HG03460 (cell line): ENCODE data around the gene RBMS3.
"Not testable (repeated sequence)": the region's sequence is repeated elsewhere in the genome, so short reads cannot be mapped to it uniquely, and the experiment has no call there.

Experiments used
- ATAC-seq: cut with Tn5 transposase; IDR thresholded peaks from one replicate; pipeline ENCODE4 v1.9.1; 2021; ENCODE audit not compliant: unreplicated experiment

The RBMS3 gene

DNA sequence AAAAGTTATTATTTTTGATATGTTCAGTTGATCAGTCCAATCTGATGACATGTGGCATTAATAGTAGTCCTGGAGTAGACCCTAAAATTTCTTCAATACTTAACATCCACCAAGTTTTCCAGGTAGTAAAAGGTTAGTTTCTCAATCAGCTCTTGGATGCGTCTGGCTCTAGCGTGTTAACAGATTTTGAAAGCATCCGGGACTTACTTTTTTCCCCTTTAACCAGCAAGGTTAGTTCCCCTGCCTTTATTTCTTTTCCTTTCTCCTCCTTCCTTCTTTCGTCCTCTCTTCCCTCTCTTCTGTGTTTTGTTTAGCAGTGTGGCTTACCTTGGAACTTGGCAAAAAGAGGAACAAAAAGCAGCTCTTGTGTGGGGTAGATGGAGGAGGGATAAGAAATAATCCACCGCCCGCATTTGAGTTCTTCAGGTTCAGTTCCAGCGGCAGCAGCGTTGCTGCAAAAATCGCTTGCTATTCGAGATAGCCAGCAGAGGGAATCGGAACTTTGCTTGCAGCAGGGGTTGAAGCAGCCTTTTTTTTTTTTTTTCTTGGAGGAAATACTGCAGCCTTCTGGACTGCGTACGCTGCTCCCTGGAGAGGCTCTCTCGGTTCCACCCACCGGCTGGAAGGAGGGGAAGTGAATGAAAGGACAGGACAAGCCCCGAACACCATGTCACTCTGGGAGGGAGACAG, at the start of gene RBMS3:
Gene RBMS3 (plus strand): TSS at position 668 of the 690 bp plus-strand sequence.
- ATAC-seq: peak; percentile 34

DNA sequence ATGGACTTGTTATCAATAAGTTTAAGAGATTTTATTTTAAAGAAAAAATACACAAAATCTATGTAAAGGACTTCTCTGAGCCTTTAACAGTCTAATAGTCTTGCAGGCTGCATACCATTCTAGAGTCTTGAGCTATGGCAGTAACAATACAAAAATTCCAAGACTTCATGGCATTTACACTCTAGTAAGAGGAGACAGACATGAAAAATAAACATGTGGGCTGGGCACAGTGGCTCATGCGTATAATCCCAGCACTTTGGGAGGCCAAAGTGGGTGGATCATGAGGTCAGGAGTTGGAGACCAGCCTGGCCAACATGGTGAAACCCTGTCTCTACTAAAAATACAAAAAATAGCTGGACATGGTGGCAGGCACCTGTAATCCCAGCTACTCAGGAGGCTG, 47.7 kb upstream of the RBMS3 start:
- not testable (repeated sequence) for ATAC-seq

DNA sequence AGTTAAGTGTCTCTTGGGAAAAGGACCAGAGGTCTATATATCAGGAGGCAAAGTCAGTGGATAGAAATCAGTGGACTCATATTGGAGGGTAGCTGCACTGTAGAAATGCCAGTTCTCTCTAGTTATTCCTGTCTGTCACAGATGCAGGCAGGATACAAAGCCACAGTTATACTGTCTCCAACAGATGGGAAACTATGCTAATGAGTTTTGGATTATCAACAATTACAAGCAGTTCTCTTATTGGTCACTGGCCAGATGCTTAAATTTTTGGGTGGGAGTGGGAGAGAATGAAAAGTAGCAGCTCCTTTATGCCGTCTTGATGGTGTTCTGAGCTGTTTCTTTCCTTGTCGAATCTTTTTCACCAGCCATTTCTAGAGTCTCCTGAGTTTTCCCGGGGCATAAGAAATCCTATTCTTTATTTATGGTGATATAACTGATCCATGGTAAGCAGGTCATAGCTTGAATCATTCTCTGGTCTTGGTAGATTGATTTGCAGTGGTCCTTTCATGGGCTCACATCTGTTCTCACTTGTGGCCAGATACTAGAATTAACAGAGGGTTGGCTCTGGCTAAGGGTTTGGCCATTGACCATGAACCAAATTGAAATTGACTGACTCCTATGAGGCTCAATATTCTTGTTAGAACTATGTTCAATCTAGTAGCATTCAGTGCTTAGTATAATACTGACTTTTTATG, 44.6 kb upstream of the RBMS3 start:
- no peak for ATAC-seq

DNA sequence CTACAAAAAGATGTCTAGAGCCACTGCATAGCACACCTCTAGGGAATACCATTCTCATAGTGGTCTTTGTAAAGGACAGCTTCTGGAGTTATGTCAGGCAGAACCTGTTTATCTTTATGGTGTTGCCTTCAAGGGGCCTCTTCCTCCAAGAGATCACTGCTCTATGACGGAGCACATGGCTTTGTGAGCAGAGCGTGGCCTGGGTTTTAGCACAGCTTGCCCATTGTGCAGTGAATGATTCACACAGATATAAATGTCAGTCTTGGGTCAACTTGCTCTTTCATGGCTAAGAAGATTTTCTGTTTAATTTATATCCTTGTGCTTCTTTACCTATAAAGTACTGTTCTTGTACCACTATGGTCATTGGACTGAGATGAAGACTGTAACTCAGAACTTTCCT, 41.5 kb upstream of the RBMS3 start:
- no peak for ATAC-seq

DNA sequence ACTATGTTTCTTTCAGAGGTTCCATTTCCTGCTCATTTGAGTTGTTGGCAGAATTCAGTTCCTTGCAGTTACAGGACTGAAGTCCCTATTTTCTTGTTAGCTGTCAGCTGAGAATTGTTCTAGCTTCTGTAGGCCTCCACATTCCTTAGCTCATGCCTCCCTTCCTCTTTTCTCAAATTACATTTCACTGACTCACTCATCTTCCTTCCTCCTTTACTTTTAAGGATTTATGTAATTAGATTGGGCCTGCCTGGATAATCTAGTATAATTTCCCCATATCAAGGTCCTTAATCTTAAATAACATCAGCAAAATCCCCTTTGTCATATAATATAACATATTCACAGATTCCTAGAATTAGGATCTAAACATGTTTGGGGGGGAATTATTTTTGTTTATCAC, 40.6 kb upstream of the RBMS3 start:
- no peak for ATAC-seq

DNA sequence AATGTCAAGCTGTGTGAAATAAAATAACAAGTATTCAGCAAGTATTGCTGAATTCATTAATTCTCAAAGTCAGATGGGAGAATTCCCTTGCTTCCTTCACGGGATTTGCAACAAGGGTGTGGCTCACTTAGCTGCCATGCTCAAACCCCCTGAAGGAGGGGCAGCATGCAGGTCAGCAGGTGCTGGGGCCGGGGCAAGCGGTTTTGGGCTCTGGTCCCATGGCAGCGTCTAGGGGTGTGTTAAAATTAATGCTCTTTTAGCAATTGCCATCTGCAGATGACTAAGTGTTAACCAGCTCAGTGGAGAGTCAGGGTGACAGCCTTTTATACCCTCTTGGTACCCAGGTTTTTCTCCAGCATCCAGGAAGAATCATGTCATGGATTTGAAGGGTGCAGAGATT, 40.0 kb upstream of the RBMS3 start:
- no peak for ATAC-seq

DNA sequence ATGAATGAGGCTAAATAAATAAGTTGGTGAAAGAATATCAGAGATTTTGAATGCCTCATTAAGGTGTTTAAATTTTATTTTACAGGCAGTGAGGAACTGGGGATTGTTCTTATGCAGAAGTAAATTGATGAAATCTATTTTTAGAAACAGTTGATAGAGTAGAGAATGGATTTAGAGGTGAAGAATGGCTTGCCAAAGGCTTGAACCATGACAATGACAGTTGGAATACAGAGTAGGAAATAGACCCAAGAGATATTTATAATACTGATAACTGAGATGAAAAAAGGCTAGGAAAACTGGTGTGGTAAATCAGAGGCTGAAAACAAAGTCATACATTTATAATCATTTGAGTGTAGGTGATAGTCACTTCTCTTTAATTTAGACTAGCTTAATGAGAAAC, 39.0 kb upstream of the RBMS3 start:
- no peak for ATAC-seq

DNA sequence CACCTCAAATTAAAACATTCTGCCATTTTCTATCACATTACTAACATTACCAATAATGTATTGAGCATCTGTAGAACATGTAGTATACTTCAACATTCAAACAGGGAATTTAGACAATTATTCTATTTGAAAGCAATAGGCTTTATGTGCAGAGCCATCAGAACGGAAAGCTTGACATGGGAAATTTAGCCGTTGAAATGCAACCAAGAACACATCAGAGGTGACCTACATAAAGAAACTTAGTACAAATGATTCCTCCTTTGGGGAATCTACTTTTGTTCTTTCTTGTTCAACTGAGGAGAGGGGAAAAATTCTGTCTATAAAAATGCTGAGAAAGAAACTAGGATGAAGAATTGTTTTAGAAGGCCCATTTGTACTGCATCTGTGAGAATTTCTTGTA, 38.6 kb upstream of the RBMS3 start:
- ATAC-seq: no peak

DNA sequence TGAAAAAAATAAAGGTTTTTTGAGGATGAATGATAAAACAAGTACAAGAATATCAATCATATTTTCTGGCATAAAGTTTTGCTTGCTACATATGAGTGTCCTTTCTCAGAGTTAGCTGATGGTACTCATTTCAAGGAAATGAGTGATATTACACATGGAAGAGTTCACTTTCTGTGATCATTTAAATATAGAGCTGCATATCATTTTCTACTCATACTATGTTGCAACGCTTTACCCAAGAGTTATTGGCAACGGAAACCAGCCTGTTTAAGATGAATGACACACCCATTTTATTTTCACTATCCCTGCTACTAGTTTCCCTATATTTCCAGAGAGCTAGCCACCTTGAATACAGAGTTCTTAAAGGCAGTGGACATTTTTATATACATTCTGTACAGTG, 35.4 kb upstream of the RBMS3 start:
- no peak for ATAC-seq

DNA sequence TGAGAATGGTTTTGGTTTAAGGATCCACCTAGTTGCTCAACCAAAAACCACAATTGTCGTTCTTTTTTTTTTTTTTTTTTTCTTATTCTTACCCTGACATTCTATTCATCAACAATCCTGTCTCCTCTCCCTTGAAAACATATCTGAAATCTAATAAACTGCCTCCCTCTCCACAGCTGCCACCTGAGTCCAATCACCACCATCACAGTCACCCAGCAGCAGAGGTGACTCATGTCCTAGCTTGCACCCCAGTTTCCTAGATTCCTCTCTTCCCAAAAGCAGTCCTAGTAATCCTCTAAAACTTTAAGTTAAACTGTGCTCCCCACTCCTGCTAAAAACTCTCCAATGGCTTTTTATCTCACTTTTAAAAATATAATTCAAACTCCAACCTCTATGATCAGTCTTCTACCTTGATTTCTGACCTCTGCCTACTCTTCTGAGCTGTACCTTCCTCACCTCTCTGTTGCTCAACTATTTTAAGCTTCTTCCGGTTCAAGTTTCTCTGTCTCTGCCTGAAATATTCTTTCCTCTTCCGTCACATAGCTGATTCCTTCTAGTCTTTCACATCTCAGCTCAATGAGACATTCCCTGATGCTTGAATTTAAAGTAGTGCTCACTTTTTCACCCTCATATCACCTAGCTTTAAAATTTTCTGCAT, 33.7 kb upstream of the RBMS3 start:
- no peak for ATAC-seq

DNA sequence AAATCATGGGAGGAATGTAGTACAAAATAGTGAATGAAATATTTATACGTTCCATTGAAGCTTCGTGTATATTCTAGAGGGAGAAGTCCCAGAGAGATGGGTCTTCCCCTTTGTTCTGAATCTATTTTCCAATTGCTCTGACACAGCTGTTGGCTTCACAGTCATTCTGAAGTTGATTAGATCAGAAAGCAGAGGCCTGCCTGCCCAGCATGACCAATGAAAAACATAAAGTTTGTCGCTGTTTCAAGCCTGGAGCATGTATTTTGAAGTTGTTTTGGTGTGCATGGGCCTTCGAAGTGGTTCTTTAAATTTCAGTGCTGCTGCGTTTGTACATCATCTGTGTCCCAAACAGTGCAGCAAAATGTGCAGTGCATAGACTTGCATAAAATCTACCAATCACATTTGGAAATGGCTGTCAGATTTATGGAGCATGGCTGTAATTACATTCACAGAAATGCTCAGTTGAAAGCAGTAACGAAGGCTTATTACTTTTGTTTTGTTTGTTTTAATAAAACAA, 31.0 kb upstream of the RBMS3 start:
- ATAC-seq: no peak

DNA sequence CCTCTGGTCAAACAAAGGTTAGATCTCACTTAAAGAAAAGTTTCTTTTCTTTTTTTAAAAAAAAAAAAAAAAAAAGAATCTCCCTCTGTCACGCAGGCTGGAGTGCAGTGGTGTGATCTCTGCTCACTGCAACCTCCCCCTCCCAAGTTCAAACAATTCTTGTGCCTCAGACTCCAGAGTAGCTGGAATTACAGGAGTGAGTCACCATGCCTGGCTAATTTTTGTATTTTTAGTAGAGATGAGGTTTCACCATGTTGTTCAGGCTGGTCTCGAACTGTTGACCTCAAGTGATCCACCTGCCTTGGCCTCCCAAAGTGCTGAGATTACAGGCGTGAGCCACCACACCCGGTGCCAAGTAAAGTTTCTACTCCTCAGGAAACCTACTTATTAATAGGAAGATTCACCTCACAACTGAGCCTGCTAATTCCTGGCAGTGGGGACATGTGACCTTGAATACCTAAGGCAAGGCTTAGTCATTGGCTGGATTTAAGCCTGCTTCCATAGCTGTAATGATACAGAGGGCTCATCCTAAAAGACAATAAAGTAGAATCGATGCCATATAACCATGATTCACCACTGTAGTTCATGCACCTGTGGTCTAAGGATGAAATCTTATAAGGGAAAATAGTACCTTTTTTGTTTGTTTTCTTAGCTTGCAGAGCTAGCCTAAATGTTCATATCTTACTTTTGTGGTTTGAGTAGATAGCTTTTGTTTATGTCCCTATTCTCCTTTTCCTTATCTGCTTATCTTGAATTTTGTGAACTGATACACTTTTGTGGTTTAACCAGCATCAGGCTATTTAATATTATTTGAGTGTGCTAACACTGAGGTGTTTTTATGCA, 24.8 kb upstream of the RBMS3 start:
- ATAC-seq: no peak

DNA sequence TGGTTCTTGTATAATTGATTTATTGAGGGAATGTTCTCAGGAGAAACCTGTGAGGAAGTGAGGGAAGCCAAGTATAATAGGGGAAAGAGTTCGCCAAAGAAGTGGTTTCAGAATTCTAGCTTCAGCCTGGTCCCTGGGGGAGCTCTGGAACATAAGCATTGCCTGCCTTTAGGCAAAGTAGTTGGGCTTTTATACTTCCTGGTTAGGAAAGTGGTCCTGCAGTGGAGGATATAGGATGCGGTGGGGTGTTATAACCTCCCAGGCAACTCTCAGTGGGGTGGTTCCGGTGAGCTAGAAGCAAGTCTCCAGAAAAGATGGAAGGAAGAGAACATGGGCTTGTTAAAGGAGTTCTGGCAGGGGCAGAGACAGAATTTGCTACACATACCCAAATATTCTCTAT, 22.7 kb upstream of the RBMS3 start:
- ATAC-seq: no peak

DNA sequence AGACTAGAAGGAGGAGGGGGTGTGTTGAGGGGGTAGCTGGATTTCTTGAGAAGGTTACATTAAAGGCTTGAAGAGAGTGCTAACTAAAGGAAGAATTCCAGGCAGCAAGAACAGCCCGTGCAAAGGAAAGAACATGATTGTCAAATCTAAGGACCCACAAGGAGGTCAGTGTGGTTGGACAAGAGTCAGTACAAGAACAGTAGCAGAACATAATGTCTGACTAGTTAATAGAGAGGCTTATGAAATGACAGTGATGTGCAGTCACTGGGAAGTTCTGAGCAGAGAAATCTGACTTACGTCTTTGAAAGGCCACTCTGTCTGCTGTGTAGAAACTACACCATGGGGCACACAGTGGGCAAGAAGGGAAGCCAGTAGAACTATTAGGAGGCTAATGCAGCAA, 19.8 kb upstream of the RBMS3 start:
- ATAC-seq: no peak

DNA sequence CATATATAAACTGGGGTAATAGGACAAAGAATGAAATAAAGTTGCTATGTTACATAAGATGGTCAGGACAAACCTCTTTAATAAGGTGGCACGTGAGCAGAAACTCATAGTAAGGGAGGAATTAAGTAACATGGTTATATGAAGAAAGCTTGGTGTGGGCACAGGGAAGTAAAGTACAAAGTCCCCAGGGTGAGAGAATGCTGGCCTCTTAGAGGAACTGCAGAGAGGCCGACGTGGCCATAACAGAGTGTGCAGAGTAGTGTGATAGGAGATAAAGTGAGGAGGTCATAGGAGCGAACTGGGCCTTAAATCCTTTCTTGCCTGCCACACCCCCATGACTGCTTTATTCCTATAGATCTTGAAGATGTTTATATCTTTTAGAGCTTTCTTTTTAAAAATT, 17.4 kb upstream of the RBMS3 start:
- ATAC-seq: no peak

DNA sequence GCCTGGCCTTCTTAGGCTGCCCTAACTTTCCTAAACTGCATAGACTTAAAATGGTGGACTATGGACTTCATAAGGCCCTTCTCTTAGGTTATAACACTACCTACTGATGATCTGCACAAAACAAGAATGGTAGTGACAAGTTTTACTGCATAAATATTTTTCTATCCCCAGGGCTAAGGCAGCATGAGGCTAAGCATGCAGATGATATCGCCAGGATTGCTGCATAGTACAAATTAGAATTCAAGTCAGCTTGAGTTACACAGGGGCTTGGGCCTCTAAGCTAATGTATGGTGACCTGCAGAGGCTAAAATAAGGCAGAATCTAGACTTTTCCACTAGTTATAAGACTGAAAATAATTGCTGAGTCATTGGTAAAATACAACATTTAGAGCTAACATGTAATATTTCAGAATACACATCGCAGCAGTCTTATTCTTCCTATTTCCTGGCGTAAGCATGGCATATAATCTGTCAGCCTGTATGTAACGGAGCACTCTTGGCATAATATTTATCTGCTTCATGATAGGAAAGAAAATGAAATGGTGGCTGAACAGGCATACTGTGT, 15.3 kb upstream of the RBMS3 start:
- ATAC-seq: no peak

DNA sequence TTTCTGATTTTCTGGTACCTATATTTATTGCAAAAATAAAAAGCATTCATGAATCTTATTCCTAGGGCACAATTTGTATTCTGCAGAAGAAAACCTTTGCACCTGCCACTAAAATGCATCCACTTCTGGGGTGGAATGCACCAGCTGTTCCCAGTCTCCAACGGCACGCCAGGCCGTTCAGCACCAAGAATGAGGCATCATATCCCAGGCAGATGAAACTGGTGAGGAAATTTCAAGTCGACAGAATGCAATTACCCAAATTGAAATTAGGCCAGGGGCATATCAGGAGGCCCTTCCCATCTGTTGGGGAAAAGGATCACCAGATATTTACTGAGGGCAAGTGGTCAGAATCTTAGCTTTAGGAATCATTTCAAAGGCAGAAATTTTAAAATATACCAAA, 13.6 kb upstream of the RBMS3 start:
- no peak for ATAC-seq

DNA sequence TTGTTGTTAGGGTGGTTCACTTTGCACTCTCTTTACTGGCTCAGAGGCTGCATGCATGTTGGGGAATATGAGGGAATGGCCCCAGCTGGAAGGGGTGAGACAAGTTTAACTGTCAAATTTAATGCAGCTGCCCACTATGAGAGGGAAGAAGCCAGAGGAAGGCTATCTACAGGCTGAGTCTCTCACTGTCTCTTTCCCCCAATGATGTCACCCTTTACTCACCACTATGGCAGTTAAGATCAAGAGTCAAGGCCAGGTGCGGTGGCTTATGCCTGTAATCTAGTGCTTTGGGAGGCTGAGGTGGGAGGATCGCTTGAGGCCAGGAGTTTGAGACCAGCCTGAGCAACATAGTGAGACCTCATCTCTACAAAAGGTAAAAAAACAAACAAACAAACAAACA, 12.2 kb upstream of the RBMS3 start:
- ATAC-seq: no peak

DNA sequence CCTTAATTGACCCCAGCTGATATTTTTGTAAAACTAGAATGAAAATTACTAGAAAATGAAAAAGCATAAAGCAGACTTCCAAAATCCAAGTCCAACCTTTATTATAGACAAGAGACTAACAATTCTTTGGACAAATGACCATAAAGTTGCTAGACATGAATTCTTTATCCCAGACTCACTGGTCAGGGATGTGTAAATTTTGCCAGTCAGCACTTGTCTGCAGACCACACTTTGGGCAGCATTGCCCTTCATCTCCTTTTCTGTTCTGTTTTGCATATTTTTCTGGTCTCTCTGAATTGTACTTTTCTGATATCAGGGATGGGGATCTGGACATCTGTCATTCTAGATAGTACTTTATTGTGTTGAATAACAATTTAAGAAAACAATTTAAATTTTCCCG, 10.1 kb upstream of the RBMS3 start:
- ATAC-seq: no peak

DNA sequence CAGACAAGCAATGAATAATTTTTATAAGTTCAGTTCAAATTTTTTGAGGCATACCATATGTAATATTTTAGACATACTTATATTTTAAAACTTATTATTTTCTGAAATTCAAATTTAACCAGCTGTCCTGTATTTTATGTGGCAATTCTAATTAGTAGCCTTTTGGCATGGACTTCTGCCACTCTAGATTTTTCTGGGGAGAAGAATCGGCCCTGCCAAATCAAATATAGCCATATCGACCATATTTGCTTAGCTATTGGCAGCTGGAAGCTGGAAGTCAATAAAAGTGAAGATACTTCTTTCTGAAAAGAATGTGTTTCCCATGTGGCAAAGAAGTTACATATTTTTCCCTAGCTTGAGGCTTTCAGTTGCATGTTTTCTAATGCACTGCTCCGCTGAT, 9.4 kb upstream of the RBMS3 start:
- no peak for ATAC-seq

DNA sequence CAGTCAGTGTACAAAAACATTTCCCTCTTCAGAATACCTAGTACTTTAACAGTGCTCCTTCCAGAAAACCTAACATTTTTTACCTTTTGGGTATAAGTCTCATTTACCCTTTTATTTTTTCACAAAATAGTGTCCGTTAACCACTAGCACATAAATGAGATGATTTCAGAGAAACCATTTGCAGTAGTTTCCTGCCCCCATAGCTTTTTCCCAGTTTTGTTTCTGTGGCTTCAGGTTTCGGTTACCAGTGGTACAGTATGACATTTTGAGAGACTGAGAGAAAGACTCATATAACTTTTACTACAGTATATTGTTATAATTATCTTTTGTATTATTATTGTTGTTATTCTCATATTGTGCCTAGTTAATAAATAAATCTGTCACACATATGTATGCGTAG, 6.2 kb upstream of the RBMS3 start:
- no peak for ATAC-seq
